ENCODE measurements around the gene MFAP3. TPM values are rescaled to one million over a fixed set of nuclear protein-coding genes. Genes with fewer than 3 reads are reported as not detected.

The MFAP3 gene
- polyA plus RNA-seq, 1 experiment, result 44.8 TPM

- no peak for DNase-seq (ENCODE audit: low read depth, low spot score)
- Histone ChIP-seq H3K27me3 (ENCODE audit: control insufficient read depth, insufficient read depth, low read length) (peaks cover 12% of the 10 kb centered on the region), H3K4me3 (ENCODE audit: low read depth, low read length) (no peak overlapping the region), H3K27ac (ENCODE audit: low read depth, low read length) (no peak overlapping the region), H3K9me3 (ENCODE audit: control insufficient read depth, insufficient read depth, low read length) (no peaks in the 10 kb centered on the region)
- ChIA-PET POLR2A (no interaction called here), CTCF (interaction anchor here (1.9 kb wide), 1 partner anchor 14 kb away, joined by 9 read pairs; no protein-coding TSS in a partner anchor)
- TF ChIP-seq, protein P1, sequence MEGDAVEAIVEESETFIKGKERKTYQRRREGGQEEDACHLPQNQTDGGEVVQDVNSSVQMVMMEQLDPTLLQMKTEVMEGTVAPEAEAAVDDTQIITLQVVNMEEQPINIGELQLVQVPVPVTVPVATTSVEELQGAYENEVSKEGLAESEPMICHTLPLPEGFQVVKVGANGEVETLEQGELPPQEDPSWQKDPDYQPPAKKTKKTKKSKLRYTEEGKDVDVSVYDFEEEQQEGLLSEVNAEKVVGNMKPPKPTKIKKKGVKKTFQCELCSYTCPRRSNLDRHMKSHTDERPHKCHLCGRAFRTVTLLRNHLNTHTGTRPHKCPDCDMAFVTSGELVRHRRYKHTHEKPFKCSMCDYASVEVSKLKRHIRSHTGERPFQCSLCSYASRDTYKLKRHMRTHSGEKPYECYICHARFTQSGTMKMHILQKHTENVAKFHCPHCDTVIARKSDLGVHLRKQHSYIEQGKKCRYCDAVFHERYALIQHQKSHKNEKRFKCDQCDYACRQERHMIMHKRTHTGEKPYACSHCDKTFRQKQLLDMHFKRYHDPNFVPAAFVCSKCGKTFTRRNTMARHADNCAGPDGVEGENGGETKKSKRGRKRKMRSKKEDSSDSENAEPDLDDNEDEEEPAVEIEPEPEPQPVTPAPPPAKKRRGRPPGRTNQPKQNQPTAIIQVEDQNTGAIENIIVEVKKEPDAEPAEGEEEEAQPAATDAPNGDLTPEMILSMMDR (IDR thresholded peaks at IDR 0.05; ENCODE audit: low read depth, low read length), result no peak
These were observed 47.9 kb downstream of the MFAP3 start for GRCh38 chr5:154086641-154087040.

DNA sequence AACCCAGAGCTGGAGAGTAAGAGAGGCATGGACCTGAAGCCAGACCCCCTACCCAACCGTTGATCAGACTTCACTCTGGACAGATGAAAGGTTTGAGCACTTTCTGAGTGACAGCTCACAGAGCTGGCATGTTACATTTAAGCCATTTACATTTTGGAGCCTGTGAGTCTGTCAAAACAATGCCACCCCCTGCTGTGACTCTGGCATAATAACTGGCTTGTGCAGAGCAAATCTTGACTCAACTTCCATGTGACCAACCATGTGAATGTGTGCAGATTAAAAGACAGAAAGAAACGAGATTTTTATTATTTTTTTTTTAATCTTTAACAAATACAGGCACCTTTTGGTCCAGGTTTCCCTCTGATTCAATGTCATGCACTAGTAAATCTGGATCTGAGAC lies 48.5 kb downstream of the MFAP3 start:
- no peaks in the 10 kb centered on the region for H3K9me3 ChIP-seq (ENCODE audit: control insufficient read depth, insufficient read depth, low read length)
- H3K4me3 ChIP-seq (ENCODE audit: low read depth, low read length), result no peak overlapping the region
- H3K27me3 ChIP-seq (ENCODE audit: control insufficient read depth, insufficient read depth, low read length), result peaks cover 11% of the 10 kb centered on the region
- DNase-seq (ENCODE audit: low read depth, low spot score), result no peak
- CTCF ChIA-PET, result interaction anchor here (1.9 kb wide), 1 partner anchor 15 kb away, joined by 9 read pairs; no protein-coding TSS in a partner anchor
- POLR2A ChIA-PET, result no interaction called here
- H3K27ac ChIP-seq (ENCODE audit: low read depth, low read length), result no peak overlapping the region
- TF ChIP-seq, protein P1 (IDR thresholded peaks at IDR 0.05; ENCODE audit: low read depth, low read length), result no peak

DNA sequence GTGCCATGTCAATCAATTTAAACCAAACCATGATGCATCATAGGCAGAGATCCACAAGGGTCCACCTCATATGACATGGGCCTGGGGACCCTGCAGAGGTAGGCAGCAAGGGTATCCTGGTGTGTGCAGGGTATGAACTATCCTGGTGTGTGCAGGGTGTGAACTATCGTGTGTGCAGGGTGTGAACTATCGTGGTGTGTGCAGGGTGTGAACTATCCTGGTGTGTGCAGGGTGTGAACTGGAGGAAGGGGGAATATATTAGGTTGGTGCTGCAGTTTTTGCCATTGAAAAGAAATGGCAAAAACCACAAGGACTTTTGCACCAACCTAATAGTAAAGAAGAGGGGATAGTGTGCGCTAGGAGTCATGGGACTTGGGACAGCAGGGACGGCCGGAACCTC lies 50.0 kb downstream of the MFAP3 start:
- Histone ChIP-seq H3K27ac (ENCODE audit: low read depth, low read length) (no peak overlapping the region), H3K4me3 (ENCODE audit: low read depth, low read length) (no peak overlapping the region), H3K9me3 (ENCODE audit: control insufficient read depth, insufficient read depth, low read length) (no peaks in the 10 kb centered on the region), H3K27me3 (ENCODE audit: control insufficient read depth, insufficient read depth, low read length) (peaks cover 10% of the 10 kb centered on the region)
- DNase-seq (ENCODE audit: low read depth, low spot score), result no peak
- TF ChIP-seq, protein P1 (IDR thresholded peaks at IDR 0.05; ENCODE audit: low read depth, low read length), result no peak
- POLR2A ChIA-PET, result no interaction called here
- CTCF ChIA-PET, result interaction anchor here (1.0 kb wide), 1 partner anchor 16 kb away, joined by 5 read pairs; no protein-coding TSS in a partner anchor

DNA sequence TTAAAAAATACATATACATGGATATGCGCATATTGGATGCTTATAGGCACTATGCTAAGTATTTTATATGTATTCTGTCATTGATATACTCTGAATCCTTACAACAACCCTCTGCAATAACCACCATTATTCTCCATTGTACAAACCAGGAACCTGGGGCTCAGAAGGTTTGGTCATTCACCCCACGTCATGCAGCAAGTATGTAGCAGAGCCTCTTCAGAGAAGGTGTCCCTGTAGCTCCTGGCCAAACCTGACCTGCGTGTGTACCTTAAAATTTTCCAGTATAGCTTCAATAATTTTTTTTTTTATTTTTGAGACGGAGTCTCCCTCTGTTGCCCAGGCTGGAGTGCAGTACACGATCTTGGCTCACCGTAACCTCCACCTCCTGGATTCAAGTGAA lies 51.9 kb downstream of the MFAP3 start:
- ChIA-PET CTCF (interaction anchor here (1.7 to 1.9 kb wide), 2 partner anchors 18 to 314 kb away, joined by 5 to 9 read pairs; no protein-coding TSS in a partner anchor), POLR2A (no interaction called here)
- H3K9me3 ChIP-seq (ENCODE audit: control insufficient read depth, insufficient read depth, low read length), result no peaks in the 10 kb centered on the region
- H3K27me3 ChIP-seq (ENCODE audit: control insufficient read depth, insufficient read depth, low read length), result peaks cover 10% of the 10 kb centered on the region
- H3K4me3 ChIP-seq (ENCODE audit: low read depth, low read length), result no peak overlapping the region
- DNase-seq (ENCODE audit: low read depth, low spot score), result no peak
- H3K27ac ChIP-seq (ENCODE audit: low read depth, low read length), result no peak overlapping the region
- TF ChIP-seq, protein P1 (IDR thresholded peaks at IDR 0.05; ENCODE audit: low read depth, low read length), result no peak

- Histone ChIP-seq H3K27me3 (ENCODE audit: control insufficient read depth, insufficient read depth, low read length) (peaks cover 2% of the 10 kb centered on the region), H3K27ac (ENCODE audit: low read depth, low read length) (no peak overlapping the region), H3K9me3 (ENCODE audit: control insufficient read depth, insufficient read depth, low read length) (no peaks in the 10 kb centered on the region), H3K4me3 (ENCODE audit: low read depth, low read length) (no peak overlapping the region)
- POLR2A ChIA-PET, result no interaction called here
- CTCF ChIA-PET, result interaction anchor here (1.6 kb wide), 1 partner anchor 20 kb away, joined by 5 read pairs; no protein-coding TSS in a partner anchor
- TF ChIP-seq, protein P1 (IDR thresholded peaks at IDR 0.05; ENCODE audit: low read depth, low read length), result no peak
- DNase-seq (ENCODE audit: low read depth, low spot score), result no peak
These were observed 53.8 kb downstream of the MFAP3 start for GRCh38 chr5:154092356-154093141.

Data from AG04450 (cell line).